CD4-positive, alpha-beta T cell treated with Interleukin-4 for 1 hour (primary cell): ENCODE data around the gene NXN.
"Not testable (repeated sequence)": the region's sequence is repeated elsewhere in the genome, so short reads cannot be mapped to it uniquely, and the experiment has no call there.

Experiments
- DNase-seq, 2 donors: peaks; one replicate each; pipeline ENCODE4 v3.0.0-alpha.2; 2020 to 2022

NXN gene

GRCh38 chr17:791829-792228, 187.7 kb downstream of the NXN start:
- no peak for DNase-seq

- DNase-seq = not testable (repeated sequence)
Observed at GRCh38 chr17:790874-791247, 188.7 kb downstream of the NXN start.

GRCh38 chr17:789931-790873, 189.4 kb downstream of the NXN start:
- DNase-seq = not testable (repeated sequence)

DNA sequence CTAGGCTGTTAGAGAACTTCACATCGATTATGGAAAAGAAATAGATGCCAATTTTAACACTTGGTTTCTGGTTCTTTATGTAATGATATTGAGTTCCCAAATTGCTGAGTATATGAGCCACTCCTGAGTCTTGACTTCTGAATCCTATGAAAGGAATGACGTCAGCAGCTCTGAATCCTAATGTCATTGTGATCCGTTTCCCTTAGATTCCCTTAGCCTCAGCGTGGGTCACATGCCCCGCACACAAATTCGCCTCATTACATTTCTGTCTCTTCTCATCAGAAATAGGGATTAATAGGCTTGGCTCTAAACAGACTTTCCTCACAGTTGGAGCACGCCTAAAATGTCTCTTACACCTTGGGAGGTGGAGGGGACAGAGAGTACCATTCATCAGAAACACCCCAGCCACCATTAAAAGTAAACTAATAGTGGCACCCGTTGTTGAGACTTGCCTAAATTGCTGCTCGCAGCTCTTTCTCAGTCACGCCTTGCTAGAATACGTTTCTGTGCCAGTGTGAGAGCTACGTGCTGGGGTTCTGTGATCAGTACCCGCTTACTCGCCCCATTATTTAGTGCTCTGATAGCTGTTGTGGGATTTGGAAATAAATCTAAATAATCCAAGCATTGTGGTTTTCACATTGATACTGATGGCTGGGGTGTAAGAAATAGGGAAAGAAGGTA, 190.3 kb downstream of the NXN start:
- no peak for DNase-seq

GRCh38 chr17:788551-788950, 191.0 kb downstream of the NXN start:
- no peak for DNase-seq

GRCh38 chr17:787641-788221, 191.8 kb downstream of the NXN start:
- no peak for DNase-seq

DNA sequence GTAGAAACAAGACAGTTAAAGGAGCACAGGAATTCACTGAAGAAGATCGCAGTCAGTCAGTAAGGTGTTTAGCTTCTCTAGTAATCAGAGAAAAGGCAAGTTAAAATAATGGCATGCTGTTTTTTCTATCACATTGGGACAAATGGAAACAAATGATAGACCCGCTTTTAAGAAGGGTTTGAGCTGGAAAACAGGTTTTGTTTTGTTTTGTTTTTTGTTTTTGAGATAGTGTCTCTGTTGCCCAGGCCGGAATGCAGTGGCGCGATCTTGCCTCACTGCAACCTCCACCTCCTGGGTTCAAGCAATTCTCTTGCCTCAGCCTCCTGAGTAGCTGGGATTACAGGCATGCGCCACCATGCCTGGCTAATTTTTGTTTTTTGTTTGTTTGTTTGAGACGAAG, 193.7 kb downstream of the NXN start:
- not testable (repeated sequence) for DNase-seq

- DNase-seq = no peak
Observed at GRCh38 chr17:784143-784542, 195.4 kb downstream of the NXN start.

DNA sequence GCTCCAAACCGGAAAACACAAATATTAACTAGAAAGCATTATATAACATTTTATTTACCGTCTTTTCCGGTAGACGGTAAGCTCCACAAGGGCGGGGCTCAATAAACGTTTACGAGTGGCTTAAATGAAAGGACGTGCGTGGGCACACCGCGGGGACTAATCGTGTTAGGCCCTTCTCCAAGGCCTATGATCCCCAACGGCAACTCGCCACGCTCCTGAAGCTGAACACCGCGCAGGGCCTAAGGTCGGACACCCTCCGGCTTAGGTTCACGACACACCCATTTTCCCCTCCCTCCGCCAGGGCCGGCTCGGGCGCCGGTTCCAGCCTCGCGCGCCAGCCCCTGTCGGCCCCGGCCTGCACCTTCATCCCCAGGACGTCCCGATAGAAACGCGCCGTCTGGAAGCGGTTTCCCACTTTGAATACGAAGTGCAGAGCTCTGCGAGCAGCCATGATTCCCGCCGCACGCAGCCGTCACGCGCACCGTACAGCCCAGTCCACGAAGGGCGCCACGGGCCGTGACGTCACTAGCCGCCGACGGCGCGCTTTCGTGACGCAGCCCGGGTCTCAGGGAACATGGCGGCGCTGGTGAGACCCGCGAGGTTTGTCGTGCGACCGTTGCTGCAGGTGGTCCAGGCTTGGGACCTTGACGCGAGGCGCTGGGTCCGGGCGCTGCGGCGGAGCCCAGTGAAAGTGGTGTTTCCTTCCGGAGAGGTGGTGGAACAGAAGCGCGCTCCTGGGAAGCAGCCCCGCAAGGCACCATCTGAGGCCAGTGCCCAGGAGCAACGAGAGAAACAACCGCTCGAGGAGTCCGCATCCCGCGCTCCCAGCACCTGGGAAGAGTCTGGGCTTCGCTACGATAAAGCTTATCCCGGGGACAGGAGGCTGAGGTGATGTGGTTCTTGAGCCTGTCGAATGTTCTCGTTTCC, 197.5 kb downstream of the NXN start, which contains the start of the genes GLOD4 and MRM3:
GLOD4 (minus strand) TSS at position 476 of the 927 bp plus-strand sequence; CDS start at position 451, 25 bp downstream.
MRM3 (plus strand) TSS at position 549 of the 927 bp plus-strand sequence; CDS start at position 575, 26 bp downstream.
- peak; percentile 92 to 94 for DNase-seq

- no peak for DNase-seq
Observed at GRCh38 chr17:778096-778495, 201.5 kb downstream of the NXN start.

GRCh38 chr17:774313-774584, 205.3 kb downstream of the NXN start:
- no peak for DNase-seq

DNA sequence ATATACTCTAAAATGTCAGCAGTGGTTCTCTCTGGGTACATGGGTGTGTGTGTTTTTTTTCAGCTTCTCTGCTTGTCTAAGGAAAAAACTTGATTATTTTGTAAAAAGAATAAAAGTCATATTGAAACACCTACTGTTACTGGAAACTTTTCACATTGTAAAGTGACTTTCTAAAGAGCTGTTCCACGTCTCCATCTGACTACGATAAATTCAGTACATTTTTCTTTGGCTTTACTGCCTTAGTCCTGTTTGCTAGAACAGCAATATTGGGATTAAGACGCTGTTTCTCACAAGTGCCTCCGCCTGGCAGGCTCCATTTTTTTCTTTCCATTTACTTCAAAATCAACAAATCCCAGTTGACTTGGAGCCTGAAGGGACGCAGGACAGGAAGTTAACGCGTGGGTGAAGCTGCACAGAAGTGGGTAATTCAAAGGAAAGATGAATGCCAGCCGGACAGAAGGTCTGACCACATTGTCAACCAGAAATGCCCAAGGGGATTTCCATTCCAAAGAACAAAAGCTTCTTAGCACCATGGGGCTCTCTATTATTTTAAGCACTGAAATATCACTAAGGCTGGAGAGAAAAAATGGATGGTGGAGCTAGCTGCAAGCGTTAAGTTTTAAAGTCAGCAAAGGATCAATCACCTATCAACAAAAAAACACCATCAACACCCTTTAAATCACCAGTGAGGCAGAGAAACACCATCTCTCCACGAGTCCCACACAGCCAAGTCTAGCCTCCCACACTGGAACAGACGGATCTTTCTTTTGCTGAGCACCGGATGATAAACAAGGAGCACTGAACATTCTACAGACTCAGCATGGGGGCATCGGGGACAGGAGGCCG, 205.9 kb downstream of the NXN start:
- DNase-seq = no peak

GRCh38 chr17:773016-773415, 206.6 kb downstream of the NXN start:
- no peak for DNase-seq

- no peak for DNase-seq
Observed at GRCh38 chr17:767076-767475, 212.5 kb downstream of the NXN start.

DNA sequence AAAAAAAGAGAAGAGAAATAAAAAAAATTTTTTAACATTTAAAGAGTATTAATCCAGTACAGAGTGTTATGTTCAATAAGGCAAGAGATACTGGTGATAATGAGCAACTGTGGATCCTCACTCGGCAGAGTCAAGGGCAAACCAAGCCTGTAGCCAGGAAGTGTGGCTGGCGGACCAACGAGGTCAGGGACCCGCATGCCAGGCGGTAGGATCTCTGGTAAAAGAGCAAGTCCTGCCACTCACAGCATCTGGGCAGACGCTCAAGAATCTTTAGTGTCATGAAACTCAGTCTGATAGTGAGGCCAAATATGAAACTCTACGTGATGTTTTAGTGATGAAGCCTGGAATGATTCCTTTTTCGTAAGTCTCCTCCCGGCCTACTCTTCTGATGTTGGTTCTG, 219.2 kb downstream of the NXN start:
- no peak for DNase-seq

- no peak for DNase-seq
Observed at GRCh38 chr17:759964-760363, 219.6 kb downstream of the NXN start.

- not testable (repeated sequence) for DNase-seq
Observed at GRCh38 chr17:756010-756567, 223.5 kb downstream of the NXN start.

DNA sequence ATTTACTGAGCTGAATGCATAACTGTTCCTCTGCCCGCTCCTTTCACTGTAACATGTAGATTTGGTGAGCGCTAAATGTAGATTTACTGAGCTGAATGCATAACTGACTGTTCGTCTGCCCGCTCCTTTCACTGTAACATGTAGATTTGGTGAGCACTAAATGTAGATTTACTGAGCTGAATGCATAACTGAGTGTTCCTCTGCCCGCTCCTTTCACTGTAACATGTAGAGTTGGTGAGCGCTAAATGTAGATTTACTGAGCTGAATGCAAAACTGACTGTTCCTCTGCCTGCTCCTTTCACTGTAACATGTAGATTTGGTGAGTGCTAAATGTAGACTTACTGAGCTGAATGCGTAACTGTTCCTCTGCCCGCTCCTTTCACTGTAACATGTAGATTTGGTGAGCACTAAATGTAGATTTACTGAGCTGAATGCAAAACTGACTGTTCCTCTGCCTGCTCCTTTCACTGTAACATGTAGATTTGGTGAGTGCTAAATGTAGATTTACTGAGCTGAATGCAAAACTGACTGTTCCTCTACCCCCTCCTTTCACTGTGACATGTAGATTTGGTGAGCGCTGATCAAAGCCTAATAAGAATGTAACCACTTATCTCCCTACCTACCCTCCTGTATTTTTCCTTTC, 224.1 kb downstream of the NXN start:
- not testable (repeated sequence) for DNase-seq

- DNase-seq = no peak
Observed at GRCh38 chr17:753418-753817, 226.2 kb downstream of the NXN start.

DNA sequence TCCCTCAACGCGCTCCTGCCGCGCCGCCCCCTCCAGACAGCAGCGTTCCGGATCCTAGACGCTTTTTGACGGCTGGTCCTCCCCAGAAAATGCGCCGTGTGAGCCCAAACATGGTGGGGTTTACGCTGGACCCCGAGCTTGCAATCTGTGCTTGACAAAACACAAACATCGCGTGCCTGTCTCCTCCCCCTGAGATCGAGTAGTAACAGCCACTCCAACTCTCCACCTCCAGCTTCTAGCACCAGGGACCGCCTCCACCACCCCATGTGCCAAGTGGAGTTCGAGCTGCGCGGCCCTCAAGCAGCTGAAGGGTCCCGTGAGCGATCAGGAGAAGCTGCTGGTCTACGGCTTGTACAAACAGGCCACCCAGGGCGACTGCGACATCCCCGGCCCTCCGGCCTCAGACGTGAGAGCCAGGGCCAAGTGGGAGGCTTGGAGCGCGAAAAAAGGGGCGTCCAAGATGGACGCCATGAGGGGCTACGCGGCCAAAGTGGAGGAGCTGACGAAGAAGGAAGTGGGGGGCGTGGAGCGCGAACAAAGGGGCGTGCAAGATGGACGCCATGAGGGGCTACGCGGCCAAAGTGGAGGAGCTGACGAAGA, 226.9 kb downstream of the NXN start:
- peak in 1 of 2 donors; percentile 30 for DNase-seq
